Middle frontal gyrus (tissue), 1 donor: ENCODE results near the gene SAMD4B.

Source experiments
- DNase-seq: peaks from one replicate; pipeline ENCODE4 v3.0.0-alpha.2; 2015; ENCODE audit warnings: low spot score; ENCODE audit errors: extremely low spot score

SAMD4B gene

DNA sequence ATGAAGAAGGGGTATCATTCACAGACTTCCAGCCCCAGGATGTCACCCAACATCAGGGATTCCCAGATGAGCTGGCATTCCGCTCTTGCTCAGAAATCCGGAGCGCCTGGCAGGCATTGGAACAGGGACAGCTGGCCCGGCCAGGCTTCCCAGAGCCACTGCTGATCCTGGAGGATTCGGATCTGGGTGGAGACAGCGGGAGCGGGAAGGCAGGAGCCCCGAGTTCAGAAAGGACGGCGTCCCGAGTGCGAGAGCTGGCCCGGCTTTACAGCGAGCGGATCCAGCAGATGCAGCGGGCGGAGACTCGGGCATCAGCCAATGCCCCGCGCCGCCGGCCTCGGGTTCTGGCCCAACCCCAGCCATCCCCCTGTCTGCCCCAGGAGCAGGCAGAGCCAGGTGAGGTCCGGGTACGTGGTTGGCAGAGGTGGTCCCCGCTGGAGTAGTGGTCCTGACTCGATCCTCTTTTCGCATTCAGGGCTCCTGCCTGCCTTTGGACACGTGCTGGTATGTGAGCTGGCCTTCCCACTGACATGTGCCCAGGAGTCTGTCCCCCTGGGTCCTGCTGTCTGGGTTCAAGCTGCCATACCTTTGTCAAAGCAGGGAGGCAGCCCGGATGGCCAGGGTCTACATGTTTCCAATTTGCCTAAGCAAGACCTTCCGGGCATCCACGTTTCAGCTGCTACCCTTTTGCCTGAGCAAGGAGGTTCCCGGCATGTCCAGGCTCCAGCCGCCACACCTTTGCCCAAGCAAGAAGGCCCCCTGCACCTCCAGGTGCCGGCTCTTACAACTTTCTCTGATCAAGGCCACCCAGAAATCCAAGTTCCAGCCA is 81.3 kb downstream of the SAMD4B start:
- no peak for DNase-seq

DNA sequence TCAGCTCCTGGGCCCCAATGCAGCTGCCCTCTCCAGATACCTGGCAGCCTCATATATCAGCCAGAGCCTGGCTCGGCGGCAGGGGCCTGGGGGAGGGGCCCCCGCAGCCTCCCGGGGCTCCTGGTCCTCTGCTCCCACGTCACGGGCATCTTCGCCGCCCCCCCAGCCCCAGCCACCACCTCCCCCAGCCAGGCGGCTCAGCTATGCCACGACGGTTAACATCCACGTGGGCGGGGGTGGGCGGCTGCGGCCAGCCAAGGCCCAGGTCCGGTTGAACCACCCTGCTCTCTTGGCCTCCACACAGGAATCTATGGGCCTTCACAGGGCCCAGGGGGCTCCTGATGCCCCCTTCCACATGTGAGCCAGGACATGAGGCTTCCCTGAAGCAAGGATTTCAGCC is 82.7 kb downstream of the SAMD4B start:
- no peak for DNase-seq

GRCh38 chr19:39425744-39426143 is 83.5 kb downstream of the SAMD4B start:
- DNase-seq: no peak

GRCh38 chr19:39426170-39426569 is 83.9 kb downstream of the SAMD4B start:
- DNase-seq: no peak

DNA sequence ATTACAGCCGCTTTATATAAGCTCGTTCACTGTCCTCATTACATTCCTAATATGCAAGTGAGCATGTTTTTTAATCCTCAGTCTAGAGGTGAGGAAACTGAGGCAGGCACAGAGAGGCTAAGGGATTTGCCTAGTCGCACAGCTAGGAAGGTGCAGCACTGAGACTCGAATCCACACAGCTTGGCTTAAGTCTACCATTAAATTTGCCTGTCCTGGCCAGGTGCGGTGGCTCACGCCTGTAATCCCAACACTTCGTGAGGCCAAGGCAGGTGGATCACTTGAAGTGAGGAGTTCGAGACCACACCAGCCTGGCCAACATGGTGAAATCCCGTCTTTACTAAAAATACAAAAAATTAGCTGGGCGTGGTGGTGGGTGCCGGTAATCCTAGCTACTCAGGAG is 85.5 kb downstream of the SAMD4B start:
- DNase-seq: no peak

DNA sequence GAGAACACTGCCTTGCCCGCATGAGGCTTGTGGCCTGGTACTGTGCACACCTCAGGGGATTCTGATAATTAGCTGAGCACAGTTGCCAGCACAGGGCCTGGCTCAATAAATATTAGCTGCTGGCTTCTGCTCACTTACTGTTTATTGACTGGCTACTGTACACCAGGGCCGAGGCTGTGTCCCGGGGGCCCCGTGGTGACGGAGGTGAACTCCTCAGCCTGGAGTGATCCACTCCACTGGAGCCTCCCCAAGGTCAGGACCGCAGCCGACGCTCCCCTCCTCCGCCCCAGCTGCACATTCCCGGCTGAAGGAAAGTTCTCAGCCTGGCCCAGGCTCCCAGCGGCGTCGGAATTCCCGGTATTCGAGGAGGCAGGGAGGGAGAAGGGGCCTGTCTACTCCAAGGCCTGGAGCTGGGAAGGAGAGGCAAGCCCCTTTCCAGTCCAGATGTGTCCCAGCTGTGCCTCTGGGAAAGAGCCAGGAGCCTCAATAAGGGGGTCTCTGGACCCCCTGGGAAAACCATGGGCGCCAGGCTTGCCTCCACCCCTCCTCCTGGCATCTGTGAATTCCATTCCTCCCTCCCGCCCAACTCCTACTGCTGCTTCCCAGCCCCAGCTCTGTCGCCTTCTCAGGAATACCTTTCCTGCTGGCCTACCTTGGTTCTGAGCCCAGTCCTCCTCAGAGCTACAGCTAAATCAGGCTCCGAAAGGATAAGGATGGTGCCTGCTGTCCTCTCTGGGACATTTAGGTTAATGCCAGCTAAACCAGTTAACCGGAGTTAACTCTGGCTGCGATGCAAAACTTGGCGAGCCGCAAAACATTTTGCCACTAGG is 86.3 kb downstream of the SAMD4B start:
- DNase-seq: no peak

- DNase-seq: no peak
Measured at GRCh38 chr19:39430675-39431593, 88.7 kb downstream of the SAMD4B start.

DNA sequence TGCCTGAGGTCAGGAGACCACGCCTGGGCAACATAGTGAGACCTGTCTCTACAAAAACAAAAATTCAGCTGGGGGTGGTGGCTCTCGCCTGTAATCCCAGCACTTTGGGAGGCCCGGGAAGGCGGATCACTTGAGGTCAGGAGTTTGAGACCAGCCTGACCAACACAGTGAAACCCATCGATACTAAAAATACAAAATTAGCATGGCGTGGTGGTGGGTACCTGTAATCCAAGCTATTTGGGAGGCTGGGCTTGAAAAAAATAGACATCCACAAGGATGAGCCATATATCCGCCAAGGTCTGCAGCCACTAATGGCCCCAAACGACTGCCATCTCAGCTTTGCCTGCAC is 90.4 kb downstream of the SAMD4B start:
- DNase-seq: no peak

- DNase-seq: no peak
Measured at GRCh38 chr19:39433480-39434079, 91.4 kb downstream of the SAMD4B start.

DNA sequence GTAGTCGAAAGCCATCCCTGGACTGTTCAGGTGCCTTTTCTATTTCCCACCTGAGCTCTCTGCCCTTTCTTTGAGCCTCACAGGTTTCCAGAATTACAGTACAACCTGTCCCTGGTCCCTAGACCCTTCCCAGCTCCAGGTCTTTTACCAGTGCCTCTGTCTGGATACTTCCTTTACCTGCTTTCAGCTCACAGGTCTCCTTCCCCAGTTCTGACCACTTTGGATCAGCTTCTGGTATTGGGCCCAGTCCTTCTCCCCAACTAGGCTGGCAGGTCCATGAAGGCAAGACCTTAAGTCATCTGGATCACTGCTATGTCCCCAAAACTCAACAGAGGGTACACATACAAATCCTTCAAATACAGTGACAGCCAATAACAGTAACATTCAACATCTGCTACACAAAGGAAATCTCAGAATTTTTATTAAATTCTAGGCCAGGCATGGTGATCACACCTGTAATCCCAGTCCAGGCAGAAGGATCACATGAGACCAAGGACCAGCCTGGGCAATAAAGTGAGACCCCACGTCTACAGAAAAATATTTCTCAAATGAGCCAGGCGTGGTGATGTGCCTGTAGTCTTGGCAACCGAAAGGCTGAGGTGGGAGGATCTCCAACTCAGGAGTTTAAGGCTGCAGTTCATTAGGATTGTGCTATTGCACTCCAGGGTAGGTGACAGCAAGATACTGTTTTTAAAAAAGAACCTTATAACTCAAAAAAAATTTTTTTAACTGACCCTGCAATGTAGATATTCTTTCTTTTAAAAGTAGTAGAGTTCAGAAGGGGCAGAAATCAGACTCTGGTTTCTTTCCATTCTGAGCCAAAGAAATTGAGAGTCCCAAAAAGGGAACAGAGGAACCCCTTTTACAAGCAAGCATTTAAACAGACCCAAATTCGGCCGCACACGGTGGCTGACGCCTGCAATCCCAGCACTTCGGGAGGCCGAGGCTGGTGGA is 92.2 kb downstream of the SAMD4B start:
- DNase-seq: no peak
